NCI-H526 treated with DMSO at 0.1 percent for 48 hours (cell line): ENCODE data around the gene AGT.

ENCODE experiments used
- DNase-seq: peaks from one replicate; lab custom pipeline; 2025; lab: John Stamatoyannopoulos, UW

AGT gene

DNA sequence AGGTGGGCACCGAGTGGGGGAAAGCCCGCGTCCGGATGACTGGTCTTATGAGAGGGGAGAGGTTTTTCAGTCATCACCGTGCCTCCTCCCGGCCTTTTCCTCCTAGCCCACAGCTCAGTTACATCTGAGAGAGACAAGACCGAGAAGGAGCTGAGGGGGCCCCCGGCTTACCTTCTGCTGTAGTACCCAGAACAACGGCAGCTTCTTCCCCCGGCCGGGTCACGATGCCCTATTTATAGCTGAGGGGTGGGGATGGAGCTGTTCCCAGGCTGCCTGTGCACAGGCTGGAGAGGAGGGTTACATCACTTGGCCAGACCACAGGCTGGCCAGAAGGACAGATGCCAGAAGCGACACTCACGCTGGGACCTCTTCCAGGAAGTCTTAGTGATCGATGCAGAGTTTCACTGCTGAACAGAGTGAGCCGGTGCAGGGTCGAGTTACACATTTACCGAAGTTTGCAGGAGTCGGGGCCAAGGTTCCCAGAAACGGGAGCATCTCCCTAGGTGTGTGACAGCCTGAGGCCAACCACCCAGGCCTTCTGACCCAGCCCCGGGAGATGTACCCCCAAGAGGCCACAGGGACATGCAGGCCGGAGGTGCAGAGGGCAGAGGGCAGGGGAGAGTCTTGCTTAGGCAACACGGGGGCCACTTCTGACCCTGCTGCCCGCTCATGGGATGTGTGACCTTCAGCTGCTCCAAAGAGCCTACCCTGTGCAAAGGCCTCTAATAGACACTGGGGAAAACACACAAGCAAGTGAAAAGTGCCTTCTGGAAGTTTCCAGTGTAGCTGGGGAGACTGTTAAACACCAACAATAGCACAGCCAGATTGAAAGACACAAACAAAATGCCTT lies at the start of gene AGT:
AGT (minus strand) TSS at position 208 of the 850 bp plus-strand sequence. CDS start 3,299 bp downstream, outside the sequence.
- DNase-seq: no peak

DNA sequence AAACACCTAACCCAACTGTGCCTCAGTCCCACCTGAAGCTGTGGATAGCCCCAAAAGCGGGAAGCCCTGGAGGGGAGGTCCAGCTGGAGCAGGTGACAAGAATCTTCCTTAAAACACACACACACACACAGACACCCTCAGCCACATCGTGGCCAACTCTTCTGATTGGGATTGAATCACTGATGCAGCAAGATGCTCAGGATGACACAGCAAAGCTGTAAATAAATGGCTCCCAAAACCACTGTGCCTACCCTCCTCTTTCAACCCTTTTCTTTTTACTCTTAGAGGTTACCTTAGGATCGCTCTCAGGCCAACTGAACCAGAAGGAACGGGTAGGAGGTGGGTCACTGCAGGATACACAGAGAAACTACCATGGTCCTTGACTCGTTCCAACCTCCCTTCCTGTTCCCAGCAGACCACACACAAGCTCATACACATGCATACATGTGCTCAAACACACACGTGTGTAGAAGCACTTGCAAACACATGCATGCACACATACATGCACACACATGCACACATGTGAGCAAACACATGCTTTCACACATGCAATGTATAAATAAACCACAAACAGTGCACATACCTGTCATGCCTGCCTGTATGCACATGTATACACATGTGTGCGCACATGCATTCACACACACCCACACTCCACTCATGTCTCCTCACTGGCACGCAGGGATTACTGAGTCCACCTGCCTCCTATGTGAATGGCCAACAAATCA lies 47.7 kb upstream of the AGT start:
- DNase-seq: no peak

DNA sequence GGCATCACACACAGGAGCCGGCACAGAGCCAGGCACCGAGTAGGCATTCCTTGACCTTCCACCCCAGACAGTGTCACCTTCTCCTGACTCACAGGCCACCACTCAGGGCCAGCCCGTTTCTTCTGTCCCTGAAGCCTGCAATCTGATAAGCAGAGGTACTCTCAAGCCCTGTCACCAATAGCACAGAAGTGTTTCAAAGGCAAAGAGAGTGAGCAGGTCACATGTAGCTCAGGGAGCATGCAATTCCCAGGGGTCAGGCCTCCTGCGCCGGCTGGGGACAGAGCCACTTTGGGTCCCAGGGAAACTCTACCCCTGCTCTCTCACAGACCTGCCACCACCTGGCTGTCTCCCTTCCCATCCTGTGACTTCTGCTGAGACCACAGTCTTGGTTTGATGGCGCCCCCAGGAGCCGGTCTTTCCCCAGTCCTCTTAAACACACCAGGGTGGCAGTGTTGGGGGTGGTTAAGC lies 46.5 kb upstream of the AGT start:
- DNase-seq: no peak

DNA sequence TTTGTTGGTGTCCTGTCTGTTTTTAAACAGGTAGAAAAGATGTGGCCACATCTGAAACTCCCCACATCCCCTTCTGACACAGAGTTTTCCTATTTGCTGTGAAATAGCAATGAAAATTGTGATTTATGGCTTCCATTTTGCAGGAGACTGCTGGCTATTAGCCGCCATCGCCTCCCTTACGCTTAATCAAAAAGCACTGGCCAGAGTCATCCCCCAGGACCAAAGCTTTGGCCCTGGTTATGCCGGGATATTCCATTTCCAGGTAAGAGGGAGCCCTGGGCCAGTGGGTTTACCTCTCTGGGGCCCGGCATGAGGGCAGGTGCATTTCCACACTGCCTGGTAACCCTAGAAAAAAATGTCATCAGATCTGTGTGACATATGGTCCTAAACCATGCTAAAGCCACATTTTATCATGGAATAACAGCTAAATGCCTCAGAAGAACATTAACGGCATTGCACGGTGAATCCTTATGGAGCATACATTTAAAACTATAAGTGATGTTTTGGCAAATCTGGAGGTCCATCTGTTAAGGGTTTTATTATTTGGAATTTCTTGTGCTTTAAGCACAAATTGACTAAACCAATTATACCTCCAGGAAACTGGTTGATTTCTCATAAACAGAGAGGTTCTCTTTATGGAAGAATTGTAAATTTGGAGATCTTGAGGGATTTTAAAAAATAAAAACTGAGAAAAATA lies 45.6 kb upstream of the AGT start:
- no peak for DNase-seq

DNA sequence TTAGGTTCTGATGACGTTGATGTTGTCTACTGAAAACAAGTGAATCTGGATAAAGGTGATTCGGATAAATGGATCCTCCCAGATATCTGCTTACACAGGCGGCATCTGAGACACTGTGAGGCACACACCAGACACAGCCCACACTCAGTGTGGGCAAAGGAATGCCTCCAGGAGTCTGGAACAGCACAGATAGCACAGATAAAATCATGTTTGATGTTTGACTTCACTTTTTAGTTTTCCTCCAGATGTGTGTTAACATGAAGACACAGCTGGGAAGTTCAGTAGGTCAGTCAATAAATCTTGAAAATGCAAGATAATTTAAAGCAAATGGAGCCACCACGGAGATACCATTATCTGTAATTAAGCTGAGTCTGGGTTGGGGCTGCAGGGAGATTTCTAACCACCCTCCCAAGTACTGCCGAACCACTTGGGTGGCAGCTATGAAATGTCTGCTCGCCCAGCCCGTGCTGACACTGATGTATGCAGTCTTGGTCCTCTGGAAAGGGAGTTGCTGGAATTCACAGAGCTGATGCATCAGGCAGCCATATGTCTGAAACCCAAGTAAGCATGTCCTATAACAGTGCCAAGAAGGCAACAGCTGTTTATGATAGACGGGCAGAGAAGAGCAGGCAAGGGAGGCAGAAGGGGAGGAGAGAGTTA lies 44.9 kb upstream of the AGT start:
- no peak for DNase-seq

DNA sequence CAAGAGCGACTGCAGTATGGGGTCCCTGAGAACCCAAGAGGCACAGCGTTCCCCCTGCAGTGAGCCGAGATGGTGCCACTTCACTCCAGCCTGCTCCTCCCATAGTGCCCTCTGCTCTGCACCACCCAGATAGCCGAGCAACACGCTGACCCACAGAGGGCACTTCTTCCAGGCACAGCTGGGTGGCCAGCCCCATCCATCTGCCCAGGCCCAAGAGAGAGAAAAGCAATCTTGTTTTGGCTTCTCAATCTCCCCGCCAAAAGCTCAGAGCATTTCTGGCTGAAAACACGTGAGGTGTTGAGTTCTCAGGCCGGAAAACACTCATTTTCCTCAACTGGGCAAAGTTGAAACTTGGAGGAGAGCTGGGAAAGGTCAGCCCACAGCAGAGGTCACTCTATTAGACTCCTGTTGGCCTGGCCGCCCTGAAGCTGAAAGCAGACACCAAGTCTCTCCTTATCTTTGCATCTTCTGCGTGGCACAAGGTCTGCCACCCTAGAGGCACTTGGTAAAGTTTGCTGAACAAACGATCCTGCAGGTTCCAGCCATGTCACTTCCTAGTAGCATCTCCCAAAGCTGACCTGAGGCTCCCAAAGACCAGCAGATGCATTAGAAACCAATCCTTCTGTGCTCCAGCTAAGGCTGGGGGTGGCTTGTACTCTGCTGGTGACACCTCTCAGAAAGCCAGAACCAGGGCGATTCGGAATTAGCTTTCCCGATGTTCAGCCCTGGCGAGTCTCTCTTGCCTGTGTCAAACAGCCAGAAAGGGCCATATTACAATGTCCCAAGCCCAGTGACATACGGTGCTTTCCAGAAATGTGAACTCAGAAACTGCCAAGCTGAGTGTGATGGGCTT lies 44.2 kb upstream of the AGT start:
- no peak for DNase-seq

DNA sequence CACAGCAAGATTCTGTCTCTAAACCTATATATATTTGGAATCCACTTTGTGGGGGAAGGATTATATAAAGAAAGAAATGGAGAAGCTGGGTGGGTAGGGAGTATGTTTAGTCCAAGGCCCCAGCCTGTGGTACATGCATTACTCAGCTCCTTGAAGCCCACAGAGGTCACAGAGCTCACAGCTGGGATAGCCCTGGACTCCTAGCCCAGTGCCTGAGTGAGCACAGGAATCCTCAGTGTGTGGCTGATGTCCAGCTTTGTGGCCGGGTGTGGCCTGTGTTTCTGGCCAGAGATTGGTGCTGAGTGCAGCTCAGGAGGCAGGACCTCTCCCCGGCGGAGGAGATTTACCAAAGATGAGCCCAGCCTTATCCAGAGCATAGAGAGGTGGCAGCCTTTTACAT lies 40.9 kb upstream of the AGT start:
- DNase-seq: no peak

DNA sequence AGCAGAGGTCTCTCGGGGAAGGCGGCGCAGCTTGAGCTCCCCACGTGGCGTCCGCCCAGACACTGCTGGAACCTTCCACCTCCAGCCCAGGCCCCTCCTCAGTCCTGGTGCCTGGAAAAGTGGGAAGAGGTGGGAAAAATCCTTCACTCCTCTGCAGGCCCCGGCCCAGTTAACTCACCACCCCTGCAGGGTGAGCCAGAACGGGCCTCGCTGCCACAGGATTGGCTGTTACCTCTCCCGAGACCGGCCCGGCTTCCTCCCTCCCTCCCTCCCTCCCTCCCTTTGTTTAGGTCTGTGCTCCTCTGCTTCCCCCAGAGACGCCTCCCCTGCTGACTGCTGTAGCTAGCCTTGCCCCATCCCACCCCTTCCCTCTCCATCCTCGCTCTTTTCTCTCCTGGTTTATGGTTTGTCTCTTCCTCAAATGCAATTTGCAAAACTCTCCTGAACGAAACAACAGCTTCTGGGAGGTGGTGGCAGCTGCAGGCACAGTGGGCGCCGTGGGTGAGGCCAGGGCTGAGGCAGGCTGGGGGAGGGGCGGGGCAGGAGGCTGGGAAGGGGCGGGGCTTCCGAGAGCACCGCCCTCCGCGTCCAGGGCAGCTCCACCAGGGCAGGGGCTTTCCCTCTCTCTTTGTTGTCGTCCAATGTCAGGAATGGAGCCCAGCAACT lies 39.8 kb upstream of the AGT start:
- peak; percentile 58 for DNase-seq

DNA sequence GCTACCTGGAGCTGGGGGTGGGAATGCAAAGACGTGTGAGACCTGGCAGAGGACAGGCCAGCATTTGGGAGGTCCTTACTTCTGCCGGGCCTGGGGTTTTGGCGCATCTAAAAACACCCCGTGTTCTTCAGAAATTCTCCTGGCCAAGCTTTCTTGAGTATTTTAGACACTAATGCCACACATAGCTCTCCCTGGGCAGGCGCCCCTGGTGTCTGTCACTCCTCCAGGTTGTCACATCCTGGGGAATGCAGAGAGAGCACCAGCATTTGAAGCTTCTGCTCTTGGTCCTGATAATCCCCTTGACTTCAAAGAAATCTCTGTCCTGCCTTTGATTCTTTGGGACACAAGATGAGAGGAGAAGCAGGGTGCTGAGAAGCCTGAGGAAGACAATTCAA lies 39.3 kb upstream of the AGT start:
- DNase-seq: no peak

DNA sequence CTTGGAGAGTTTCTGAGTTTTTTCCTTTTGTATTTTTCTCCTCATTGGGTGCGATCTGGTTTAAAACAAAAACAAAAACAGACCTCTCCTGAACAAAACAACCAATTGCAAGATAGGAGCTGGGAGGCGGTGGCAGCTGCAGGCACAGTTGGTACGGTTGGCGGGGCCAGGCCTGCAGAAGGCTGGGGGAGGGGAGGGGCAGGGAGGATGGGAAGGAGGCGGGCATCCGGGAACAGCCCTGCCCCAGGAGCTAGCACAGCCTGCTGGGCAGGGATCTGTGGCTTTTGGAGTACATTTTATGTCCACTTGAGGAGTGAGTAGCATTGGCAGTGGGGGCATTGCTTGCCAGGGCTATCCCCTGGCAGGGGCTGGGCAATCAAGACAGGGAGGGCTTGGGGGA lies 38.5 kb upstream of the AGT start:
- DNase-seq: peak; percentile 68

DNA sequence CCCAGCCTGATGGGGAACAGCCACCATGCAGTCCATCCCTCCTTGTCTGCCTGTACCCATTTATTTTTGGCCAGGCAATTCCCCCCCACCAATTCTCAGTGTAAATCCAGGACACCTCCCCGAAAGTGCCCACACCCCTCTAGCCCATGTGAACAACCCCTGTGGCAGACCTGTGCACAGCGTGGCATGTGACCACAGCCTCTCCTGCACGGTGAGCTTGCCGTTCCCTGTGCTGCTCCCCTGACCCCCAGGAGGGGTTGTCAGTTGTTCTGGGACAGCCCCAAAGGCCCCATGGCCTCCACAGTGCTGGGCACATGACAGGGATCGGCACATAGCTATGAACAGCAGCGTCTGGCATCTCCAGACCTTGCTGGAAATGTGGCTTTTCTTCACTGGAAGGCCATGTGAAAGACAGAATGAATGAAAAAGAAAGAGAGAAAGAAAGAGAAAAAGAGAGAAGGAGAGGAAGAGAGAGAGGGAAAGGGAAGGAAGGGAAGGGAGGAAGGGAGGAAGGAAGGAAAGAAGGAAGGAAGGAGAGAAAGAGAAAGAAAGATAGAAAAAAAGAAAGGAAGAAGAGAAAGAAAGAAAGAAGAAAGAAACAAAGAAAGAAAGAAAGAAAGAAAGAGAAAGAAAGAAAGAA lies 37.2 kb upstream of the AGT start:
- no peak for DNase-seq

DNA sequence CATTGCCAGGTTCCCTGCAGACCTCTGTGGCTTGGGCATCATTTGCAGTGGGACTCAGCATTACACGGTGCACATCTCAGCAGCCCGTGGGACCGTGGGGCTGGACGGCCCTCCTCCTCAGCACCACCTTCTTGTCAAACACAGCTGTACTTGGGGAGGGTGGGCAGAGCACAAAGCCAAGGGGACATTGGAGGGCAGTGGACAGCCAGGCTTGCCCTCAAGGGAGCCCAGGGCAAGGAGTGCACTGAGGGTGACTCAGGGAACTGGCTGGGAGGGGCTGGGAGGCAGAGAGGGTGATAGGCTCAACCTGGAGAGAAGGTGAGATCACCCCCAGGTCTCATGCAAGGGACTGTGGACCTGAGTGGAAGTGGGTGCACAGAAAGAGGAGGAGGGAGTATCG lies 36.7 kb upstream of the AGT start:
- no peak for DNase-seq

DNA sequence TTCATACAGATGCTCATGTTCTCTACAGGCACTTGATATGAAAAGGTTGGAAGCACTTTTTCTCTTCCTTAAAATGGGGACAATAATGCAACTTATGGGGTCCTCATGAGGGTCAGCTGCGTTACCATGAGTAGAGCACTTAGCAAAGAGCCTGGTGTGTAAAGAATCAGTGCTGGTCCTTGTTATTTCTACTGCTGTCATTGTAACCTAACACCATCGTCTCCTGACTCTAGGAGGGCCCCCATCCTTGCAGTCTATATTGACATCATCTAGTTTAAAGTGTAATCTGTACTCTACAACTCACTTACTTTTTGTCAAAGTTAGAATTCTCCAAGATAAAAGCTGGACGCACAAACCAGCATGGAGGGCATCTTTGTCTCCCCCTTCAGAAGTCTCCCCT lies 35.7 kb upstream of the AGT start:
- no peak for DNase-seq

DNA sequence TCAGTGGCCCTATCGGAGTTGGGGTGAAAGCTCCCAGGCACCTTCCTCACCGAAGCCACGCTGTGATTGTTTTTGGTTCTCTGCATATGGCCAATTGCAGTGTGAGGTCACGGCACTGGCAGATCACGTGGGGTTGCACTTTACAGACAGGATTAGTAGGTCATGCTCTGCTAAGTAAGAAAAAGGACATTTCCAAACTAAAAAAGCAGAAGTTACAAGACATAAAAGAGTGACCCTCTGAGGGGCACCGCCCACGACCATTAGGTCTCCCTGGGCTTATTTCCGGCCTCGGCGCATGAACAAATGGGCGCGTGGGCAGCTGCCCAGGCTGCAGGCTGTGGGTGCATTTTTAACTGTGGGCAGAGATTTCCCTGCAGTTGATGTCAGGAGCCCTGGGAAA lies 35.2 kb upstream of the AGT start:
- DNase-seq: no peak

DNA sequence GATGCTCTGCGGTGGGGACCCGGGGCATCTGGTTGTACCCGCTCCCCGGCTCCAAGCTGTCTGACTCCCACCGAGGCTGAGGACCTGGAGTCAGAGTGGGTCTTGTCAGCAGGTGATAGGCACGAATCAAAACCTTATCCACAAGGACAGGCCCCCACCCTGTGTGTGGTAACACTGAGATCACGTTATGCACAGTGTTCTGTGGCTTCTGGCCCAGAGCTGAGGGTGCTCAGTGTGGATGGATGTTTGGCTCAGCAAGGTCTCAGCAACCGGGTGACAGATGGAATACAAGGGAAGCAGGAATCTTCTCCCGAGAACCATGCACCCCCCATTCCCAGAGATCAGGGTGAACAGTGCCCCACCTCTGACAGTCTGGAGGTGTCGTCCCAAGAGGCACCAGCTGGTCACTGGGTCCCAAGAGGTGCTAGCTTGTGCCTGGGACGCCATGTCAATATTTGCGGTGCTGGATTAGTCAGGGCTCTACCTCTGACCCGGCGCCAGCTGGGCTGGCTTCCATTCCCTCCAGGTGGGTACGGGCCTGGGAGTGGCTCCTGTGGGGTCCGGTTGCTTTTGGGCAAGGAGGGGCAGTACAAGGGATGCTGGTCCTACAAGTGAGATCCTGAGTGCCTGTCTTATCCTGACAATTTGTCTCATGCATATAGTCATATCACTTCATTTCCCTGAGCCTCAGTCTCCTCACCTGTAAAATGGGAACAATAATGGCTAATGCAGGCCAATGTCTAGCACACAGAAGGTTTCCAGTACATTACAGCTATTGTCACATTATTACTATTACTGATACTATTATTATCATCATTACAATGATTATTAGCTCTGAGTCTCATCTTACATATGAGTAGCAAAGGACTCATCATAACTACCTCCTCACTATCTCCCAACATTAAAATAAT lies 34.2 kb upstream of the AGT start:
- no peak for DNase-seq

DNA sequence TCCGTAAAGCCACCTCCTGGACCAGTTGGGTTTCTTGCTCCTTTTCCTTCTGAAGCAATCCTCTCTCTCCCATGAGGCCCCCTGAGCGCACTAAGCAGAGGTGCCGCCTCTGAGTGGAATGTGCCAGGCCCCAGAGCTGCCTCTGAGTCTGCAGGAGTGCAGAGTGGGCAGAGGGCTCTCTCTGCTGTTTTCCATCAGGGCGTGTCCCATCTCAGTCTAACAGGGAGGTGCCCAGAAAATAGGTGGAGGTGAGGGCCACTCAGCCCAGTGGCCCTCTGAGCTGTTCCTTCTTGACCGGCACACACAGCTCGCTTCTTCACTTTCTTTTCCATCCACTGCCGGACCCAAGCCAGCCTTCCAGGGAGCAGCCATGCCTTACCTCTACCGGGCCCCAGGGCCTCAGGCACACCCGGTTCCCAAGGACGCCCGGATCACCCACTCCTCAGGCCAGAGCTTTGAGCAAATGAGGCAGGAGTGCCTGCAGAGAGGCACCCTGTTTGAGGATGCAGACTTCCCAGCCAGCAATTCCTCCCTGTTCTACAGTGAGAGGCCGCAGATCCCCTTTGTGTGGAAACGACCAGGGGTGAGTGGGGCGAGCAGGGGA lies 33.3 kb upstream of the AGT start, which contains the start of gene CAPN9:
CAPN9 (plus strand) TSS at position 262 of the 604 bp plus-strand sequence; CDS start at position 371, 109 bp downstream.
- DNase-seq: no peak

DNA sequence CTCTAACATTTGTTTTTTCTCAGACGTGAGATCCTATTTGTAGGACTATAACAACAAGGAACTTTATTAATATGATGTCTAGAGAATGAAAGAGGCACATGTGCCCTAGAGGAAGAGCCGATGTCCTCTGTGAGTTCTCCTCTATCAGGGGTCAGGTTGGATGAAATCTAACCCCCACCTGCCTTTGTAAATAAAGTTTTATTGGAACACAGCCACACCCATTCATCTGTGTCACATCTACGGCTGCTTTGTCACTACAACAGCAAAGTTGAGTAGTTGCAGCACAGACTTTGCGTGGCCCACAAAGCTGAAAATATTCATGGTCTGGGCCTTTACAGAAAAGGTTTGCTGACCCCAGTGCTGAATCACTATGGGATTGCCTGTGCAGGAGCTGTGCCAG lies 32.7 kb upstream of the AGT start:
- no peak for DNase-seq

DNA sequence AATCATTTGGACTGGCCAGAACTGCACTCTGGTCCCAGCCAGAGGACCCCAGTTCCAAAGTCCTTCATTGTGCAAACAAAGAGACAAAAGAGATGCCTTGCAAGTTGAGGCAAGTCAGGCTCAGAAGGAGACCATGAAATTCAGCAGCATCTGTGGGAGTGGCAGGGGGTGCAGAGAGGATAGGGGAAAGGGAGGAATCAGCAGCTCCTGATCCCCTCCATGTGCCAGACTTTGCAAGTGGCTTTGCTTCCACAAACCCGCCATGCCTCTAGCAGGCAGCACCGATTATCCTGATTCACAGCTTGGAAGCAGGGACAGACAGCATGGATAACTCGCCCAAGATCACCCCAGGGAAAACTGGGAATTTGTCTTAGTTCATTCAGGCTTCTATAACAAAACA lies 31.1 kb upstream of the AGT start:
- DNase-seq: peak; percentile 1

DNA sequence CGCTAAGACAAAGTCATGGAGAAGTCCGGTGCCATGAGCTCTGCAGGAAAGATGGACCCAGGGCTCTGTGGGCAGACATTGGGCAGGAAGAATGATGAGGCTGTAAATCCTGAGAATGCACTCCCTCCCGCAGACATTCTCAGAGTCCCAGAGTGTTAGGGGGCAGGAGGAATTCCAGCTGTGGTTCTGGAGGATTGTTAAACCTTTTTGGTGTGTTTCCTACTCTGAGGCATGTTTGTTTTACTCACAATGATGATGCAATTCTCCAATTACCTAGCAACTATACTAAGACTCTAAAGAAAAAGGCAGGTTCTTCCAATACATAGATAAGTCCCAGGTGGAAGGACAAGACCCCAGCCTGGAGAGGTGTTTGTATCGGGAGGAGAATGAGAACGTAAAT lies 30.5 kb upstream of the AGT start:
- DNase-seq: no peak
